Skin of body (tissue), 3 donors: ENCODE measurements around the gene MBD1. TPM values are rescaled to one million over a fixed set of nuclear protein-coding genes. Genes with fewer than 3 reads are reported as not detected.
"Not testable (repeated sequence)": the region's sequence is repeated elsewhere in the genome, so short reads cannot be mapped to it uniquely, and the experiment has no call there.

ENCODE experiments used
- DNase-seq: peaks from one replicate; lab custom pipeline; 2025; lab: John Stamatoyannopoulos, UW
- small RNA-seq: library from RNA; depleted of rRNA; stranded (forward); fragments of <200 nt; gene quantifications from one replicate; pipeline ENCODE3, GENCODE V24; 2014; ENCODE audit warnings: low replicate concordance
- total RNA-seq: library from RNA; depleted of rRNA; stranded (reverse); fragments of >200 nt; gene quantifications from one replicate; pipeline ENCODE4 v1.2.3, GENCODE V29; 2014

MBD1 gene
- total RNA-seq, 1 donor from 2014 or later = 39.9 TPM

GRCh38 chr18:50274941-50275340 is 6.4 kb downstream of the MBD1 start:
- DNase-seq = no peak

- no peak for DNase-seq
Measured at GRCh38 chr18:50274044-50274442, 7.3 kb downstream of the MBD1 start.

- no peak for DNase-seq
Measured at GRCh38 chr18:50273203-50274043, 7.9 kb downstream of the MBD1 start.

GRCh38 chr18:50272568-50272967 is 8.8 kb downstream of the MBD1 start:
- no peak for DNase-seq

GRCh38 chr18:50268022-50268747 is 13.1 kb downstream of the MBD1 start:
- no peak for DNase-seq

GRCh38 chr18:50266248-50266704 is 15.0 kb downstream of the MBD1 start, which contains the start of gene CFAP53:
Gene CFAP53 (minus strand): TSS chr18:50266495. CDS start chr18:50266404, 91 bp downstream.
- DNase-seq = peak; percentile 76

GRCh38 chr18:50262977-50263376 is 18.3 kb downstream of the MBD1 start:
- DNase-seq = no peak

- no peak for DNase-seq
Measured at GRCh38 chr18:50250935-50251334, 30.4 kb downstream of the MBD1 start.

- no peak for DNase-seq
Measured at GRCh38 chr18:50249576-50249975, 31.7 kb downstream of the MBD1 start.

GRCh38 chr18:50247561-50247960 is 33.8 kb downstream of the MBD1 start:
- DNase-seq = no peak

- DNase-seq = not testable (repeated sequence)
Measured at GRCh38 chr18:50241768-50242167, 39.6 kb downstream of the MBD1 start.

- DNase-seq = no peak
Measured at GRCh38 chr18:50240080-50240563, 41.2 kb downstream of the MBD1 start.

GRCh38 chr18:50232419-50232818 is 48.9 kb downstream of the MBD1 start:
- DNase-seq = no peak

- no peak for DNase-seq
Measured at GRCh38 chr18:50231621-50232020, 49.7 kb downstream of the MBD1 start.

- not testable (repeated sequence) for DNase-seq
Measured at GRCh38 chr18:50220249-50220648, 61.1 kb downstream of the MBD1 start.

Small RNA genes lying within 50 kb of the gene (small RNA-seq; reads per million reads assigned to genes)
- not detected for gene RNA5SP458

Other genes with a start within 250 kb of the MBD1 start
- gene MYO5B, start 86.4 kb downstream of the MBD1 start, total RNA-seq = 12.7 TPM
- gene CFAP53, start 15.0 kb downstream of the MBD1 start, total RNA-seq = 0.30 TPM
- gene CXXC1, start 6.2 kb upstream of the MBD1 start, total RNA-seq = 35.9 TPM
- 4.1 TPM for gene SKA1, start 93.5 kb upstream of the MBD1 start, total RNA-seq